ENCODE data around the gene MT4.

DNA sequence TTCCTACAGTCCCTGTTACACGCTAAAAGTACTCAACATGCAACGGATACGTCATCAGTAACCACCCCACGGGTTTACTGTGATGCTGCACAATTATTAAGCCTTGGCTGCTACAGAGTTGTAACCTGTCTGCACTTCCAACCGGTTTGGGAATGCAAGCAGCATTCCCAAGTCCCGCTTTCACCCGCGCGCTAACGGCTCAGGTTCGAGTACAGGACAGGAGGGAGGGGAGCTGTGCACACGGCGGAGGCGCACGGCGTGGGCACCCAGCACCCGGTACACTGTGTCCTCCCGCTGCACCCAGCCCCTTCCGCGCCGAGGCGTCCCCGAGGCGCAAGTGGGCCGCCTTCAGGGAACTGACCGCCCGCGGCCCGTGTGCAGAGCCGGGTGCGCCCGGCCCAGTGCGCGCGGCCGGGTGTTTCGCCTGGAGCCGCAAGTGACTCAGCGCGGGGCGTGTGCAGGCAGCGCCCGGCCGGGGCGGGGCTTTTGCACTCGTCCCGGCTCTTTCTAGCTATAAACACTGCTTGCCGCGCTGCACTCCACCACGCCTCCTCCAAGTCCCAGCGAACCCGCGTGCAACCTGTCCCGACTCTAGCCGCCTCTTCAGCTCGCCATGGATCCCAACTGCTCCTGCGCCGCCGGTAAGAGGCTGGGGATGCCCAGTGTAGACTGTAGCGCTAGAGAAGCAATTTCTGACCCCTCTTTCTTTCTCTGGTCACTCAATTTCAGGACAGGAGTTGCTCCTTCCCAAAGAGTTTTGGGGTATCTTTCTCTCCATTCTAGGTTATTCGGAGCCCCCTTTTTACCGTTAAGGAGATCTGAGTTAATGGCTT lies 43.4 kb downstream of the MT4 start, which contains the start of gene MT2A:
- TF ChIP-seq, protein P1, sequence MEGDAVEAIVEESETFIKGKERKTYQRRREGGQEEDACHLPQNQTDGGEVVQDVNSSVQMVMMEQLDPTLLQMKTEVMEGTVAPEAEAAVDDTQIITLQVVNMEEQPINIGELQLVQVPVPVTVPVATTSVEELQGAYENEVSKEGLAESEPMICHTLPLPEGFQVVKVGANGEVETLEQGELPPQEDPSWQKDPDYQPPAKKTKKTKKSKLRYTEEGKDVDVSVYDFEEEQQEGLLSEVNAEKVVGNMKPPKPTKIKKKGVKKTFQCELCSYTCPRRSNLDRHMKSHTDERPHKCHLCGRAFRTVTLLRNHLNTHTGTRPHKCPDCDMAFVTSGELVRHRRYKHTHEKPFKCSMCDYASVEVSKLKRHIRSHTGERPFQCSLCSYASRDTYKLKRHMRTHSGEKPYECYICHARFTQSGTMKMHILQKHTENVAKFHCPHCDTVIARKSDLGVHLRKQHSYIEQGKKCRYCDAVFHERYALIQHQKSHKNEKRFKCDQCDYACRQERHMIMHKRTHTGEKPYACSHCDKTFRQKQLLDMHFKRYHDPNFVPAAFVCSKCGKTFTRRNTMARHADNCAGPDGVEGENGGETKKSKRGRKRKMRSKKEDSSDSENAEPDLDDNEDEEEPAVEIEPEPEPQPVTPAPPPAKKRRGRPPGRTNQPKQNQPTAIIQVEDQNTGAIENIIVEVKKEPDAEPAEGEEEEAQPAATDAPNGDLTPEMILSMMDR (IDR thresholded peaks at IDR 0.05): no peak
- TF ChIP-seq POLR2A (IDR thresholded peaks at IDR 0.05; ENCODE audit: low read depth): peak; percentile 90

Data from esophagus muscularis mucosa (tissue), 3 donors.